ENCODE measurements around the gene C1orf226. TPM values are rescaled to one million over a fixed set of nuclear protein-coding genes. Genes with fewer than 3 reads are reported as not detected.

Gene C1orf226
- total and polyA plus RNA-seq, 2 experiments from 2014 or later: 2.7 to 12.5 TPM

DNA sequence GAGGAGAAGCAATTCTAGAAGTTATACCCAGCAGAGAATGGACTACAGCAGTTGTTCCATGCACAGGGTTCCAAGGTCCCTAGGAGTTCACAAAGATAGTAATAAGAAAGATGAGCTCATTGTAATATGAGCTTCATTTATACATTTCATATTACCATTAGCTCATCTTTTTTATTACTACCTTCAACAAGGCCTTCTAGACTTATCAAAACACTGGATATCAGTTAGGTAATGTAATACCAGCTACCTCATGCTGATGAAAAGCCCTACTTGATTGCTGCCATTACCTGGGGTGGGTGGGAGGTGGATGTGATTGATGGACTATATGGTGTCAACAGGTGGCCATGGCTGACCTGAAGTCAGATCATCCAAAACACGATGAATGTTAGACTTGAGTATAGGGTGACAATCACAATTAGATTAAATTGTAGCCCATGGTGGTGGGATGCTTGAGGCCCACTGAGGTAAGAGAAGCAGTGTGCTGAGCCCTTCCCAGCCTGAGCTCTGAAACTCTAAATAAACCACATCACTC is 39.0 kb upstream of the C1orf226 start:
- Mint-ChIP-seq H3K27me3 (ENCODE audit: insufficient read depth, low read depth, poor library complexity) (no peaks in the 10 kb centered on the region), H3K36me3 (ENCODE audit: low read depth) (peaks cover 10% of the 10 kb centered on the region; the same call in 2 of the 3 replicates), H3K27ac (no peak overlapping the region), H3K4me3 (no peak overlapping the region), H3K4me1 (peaks cover 2% of the 10 kb centered on the region; the same call in 2 of the 3 replicates), H3K9me3 (no peaks in the 10 kb centered on the region)
- H3K9me2 ChIP-seq (ENCODE audit: insufficient read depth): 0 out of 2 replicates have a peak, but pooled peaks cover 10% of the 10 kb centered on the region
- no peaks in the 10 kb centered on the region for H4K20me1 ChIP-seq (replicated peaks; ENCODE audit: insufficient read depth)
- no peak overlapping the region for H3K4me2 ChIP-seq
- DNase-seq (ENCODE audit: low spot score): no peak
- no peaks in the 10 kb centered on the region for H3F3A ChIP-seq (replicated peaks; ENCODE audit: low read depth)
- no peak for TF ChIP-seq JUNB (IDR thresholded peaks at IDR 0.05; ENCODE audit: unreplicated experiment)
- TF ChIP-seq EZH2phosphoT487 (IDR thresholded peaks at IDR 0.05; ENCODE audit: unreplicated experiment): no peak
- TF ChIP-seq CTCF (conservative IDR thresholded peaks at IDR 0.05; ENCODE audit: low read depth in 2 of 2): no peak
- no peak for TF ChIP-seq STAT1 (IDR thresholded peaks at IDR 0.05; ENCODE audit: unreplicated experiment)
- TF ChIP-seq NANOG (IDR thresholded peaks at IDR 0.05; ENCODE audit: borderline replicate concordance): no peak
- TF ChIP-seq, protein P1, sequence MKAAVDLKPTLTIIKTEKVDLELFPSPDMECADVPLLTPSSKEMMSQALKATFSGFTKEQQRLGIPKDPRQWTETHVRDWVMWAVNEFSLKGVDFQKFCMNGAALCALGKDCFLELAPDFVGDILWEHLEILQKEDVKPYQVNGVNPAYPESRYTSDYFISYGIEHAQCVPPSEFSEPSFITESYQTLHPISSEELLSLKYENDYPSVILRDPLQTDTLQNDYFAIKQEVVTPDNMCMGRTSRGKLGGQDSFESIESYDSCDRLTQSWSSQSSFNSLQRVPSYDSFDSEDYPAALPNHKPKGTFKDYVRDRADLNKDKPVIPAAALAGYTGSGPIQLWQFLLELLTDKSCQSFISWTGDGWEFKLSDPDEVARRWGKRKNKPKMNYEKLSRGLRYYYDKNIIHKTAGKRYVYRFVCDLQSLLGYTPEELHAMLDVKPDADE (IDR thresholded peaks at IDR 0.05): no peak
- no peak for TF ChIP-seq EZH2 (IDR thresholded peaks at IDR 0.05; ENCODE audit: low read depth, unreplicated experiment)
- no peak for TF ChIP-seq ZNF331 (CRISPR knock-in tag; IDR thresholded peaks at IDR 0.05; ENCODE audit: low read depth)
- TF ChIP-seq CREB1 (CRISPR knock-in tag; IDR thresholded peaks at IDR 0.05; ENCODE audit: low read depth): no peak
- TF ChIP-seq, protein P2, sequence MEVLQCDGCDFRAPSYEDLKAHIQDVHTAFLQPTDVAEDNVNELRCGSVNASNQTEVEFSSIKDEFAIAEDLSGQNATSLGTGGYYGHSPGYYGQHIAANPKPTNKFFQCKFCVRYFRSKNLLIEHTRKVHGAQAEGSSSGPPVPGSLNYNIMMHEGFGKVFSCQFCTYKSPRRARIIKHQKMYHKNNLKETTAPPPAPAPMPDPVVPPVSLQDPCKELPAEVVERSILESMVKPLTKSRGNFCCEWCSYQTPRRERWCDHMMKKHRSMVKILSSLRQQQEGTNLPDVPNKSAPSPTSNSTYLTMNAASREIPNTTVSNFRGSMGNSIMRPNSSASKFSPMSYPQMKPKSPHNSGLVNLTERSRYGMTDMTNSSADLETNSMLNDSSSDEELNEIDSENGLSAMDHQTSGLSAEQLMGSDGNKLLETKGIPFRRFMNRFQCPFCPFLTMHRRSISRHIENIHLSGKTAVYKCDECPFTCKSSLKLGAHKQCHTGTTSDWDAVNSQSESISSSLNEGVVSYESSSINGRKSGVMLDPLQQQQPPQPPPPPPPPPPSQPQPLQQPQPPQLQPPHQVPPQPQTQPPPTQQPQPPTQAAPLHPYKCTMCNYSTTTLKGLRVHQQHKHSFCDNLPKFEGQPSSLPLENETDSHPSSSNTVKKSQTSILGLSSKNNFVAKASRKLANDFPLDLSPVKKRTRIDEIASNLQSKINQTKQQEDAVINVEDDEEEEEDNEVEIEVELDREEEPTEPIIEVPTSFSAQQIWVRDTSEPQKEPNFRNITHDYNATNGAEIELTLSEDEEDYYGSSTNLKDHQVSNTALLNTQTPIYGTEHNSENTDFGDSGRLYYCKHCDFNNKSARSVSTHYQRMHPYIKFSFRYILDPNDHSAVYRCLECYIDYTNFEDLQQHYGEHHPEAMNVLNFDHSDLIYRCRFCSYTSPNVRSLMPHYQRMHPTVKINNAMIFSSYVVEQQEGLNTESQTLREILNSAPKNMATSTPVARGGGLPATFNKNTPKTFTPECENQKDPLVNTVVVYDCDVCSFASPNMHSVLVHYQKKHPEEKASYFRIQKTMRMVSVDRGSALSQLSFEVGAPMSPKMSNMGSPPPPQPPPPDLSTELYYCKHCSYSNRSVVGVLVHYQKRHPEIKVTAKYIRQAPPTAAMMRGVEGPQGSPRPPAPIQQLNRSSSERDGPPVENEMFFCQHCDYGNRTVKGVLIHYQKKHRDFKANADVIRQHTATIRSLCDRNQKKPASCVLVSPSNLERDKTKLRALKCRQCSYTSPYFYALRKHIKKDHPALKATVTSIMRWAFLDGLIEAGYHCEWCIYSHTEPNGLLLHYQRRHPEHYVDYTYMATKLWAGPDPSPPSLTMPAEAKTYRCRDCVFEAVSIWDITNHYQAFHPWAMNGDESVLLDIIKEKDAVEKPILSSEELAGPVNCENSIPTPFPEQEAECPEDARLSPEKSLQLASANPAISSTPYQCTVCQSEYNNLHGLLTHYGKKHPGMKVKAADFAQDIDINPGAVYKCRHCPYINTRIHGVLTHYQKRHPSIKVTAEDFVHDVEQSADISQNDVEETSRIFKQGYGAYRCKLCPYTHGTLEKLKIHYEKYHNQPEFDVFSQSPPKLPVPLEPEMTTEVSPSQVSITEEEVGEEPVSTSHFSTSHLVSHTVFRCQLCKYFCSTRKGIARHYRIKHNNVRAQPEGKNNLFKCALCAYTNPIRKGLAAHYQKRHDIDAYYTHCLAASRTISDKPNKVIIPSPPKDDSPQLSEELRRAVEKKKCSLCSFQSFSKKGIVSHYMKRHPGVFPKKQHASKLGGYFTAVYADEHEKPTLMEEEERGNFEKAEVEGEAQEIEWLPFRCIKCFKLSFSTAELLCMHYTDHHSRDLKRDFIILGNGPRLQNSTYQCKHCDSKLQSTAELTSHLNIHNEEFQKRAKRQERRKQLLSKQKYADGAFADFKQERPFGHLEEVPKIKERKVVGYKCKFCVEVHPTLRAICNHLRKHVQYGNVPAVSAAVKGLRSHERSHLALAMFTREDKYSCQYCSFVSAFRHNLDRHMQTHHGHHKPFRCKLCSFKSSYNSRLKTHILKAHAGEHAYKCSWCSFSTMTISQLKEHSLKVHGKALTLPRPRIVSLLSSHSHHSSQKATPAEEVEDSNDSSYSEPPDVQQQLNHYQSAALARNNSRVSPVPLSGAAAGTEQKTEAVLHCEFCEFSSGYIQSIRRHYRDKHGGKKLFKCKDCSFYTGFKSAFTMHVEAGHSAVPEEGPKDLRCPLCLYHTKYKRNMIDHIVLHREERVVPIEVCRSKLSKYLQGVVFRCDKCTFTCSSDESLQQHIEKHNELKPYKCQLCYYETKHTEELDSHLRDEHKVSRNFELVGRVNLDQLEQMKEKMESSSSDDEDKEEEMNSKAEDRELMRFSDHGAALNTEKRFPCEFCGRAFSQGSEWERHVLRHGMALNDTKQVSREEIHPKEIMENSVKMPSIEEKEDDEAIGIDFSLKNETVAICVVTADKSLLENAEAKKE (CRISPR knock-in tag; IDR thresholded peaks at IDR 0.05): no peak
- TF ChIP-seq ZNF114 (CRISPR knock-in tag; IDR thresholded peaks at IDR 0.05): no peak
- no peak for TF ChIP-seq POLR2AphosphoS5 (IDR thresholded peaks at IDR 0.05; ENCODE audit: low read depth)
- TF ChIP-seq, protein P3, sequence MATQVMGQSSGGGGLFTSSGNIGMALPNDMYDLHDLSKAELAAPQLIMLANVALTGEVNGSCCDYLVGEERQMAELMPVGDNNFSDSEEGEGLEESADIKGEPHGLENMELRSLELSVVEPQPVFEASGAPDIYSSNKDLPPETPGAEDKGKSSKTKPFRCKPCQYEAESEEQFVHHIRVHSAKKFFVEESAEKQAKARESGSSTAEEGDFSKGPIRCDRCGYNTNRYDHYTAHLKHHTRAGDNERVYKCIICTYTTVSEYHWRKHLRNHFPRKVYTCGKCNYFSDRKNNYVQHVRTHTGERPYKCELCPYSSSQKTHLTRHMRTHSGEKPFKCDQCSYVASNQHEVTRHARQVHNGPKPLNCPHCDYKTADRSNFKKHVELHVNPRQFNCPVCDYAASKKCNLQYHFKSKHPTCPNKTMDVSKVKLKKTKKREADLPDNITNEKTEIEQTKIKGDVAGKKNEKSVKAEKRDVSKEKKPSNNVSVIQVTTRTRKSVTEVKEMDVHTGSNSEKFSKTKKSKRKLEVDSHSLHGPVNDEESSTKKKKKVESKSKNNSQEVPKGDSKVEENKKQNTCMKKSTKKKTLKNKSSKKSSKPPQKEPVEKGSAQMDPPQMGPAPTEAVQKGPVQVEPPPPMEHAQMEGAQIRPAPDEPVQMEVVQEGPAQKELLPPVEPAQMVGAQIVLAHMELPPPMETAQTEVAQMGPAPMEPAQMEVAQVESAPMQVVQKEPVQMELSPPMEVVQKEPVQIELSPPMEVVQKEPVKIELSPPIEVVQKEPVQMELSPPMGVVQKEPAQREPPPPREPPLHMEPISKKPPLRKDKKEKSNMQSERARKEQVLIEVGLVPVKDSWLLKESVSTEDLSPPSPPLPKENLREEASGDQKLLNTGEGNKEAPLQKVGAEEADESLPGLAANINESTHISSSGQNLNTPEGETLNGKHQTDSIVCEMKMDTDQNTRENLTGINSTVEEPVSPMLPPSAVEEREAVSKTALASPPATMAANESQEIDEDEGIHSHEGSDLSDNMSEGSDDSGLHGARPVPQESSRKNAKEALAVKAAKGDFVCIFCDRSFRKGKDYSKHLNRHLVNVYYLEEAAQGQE (IDR thresholded peaks at IDR 0.05; ENCODE audit: unreplicated experiment): no peak
- no peak overlapping the region for H2AFZ ChIP-seq
- H3K27ac ChIP-seq (ENCODE audit: low read depth): no peak overlapping the region
- ATAC-seq: no peak
- no peaks in the 10 kb centered on the region for H3K4me1 ChIP-seq (ENCODE audit: insufficient read depth)
- H3K4me3 ChIP-seq: no peak overlapping the region
- H3K27me3 ChIP-seq (ENCODE audit: insufficient read depth): no peaks in the 10 kb centered on the region
- no peaks in the 10 kb centered on the region for H3K79me2 ChIP-seq (replicated peaks; ENCODE audit: insufficient read depth)
- no peaks in the 10 kb centered on the region for H3K36me3 ChIP-seq (ENCODE audit: insufficient read depth)
